PC-3 (cell line): ENCODE data around the gene SLC25A26. TPM values are rescaled to one million over a fixed set of nuclear protein-coding genes. Genes with fewer than 3 reads are reported as not detected.

Experiments
- ATAC-seq: fragments of 200-7000 bp; cut with Tn5 transposase; 2 replicates; pipeline ENCODE4 v1.9.1; 2020; ENCODE audit warnings: mild to moderate bottlenecking, moderate library complexity
- BruUV-seq: library from RNA; stranded (reverse); fragments of 400-500 nt; replicated peaks from 2 replicates; lab custom pipeline; 2021; lab: Mats Ljungman, UMichigan
- CTCF ChIA-PET: fragments of 300-600 bp; sonication (Branson Sonifier 250); formaldehyde crosslinking; loops from one replicate; lab custom pipeline; 2022; ENCODE audit warnings: antibody characterized with exemption; lab: Charles Lee
- POLR2A ChIA-PET: fragments of 300-600 bp; sonication (Branson Sonifier 250); formaldehyde crosslinking; loops from one replicate; lab custom pipeline; 2022; ENCODE audit warnings: antibody characterized with exemption; ENCODE audit not compliant: unreplicated experiment; lab: Charles Lee
- DNase-seq: peaks from one replicate; pipeline ENCODE4 v3.0.0-alpha.2; 2015
- H2AFZ ChIP-seq: fragments of 300-600 bp; sonication (generic); 2 replicates; pipeline ENCODE4 v1.6.0; 2016; ENCODE audit warnings: antibody characterized with exemption, low read length
- H3F3A ChIP-seq: fragments of 300-600 bp; sonication (generic); one replicate; pipeline ENCODE4 v1.6.0; 2017; ENCODE audit warnings: antibody characterized with exemption, low read length, control low read depth, mild to moderate bottlenecking; ENCODE audit not compliant: unreplicated experiment
- H3K27ac ChIP-seq: fragments of 300-600 bp; sonication (generic); 2 replicates; pipeline ENCODE4 v1.5.1; 2016; ENCODE audit warnings: mild to moderate bottlenecking, low read length
- H3K27me3 ChIP-seq: fragments of 300-600 bp; sonication (generic); 2 replicates; pipeline ENCODE4 v1.6.1; 2016; ENCODE audit warnings: low read length, mixed read lengths
- H3K36me3 ChIP-seq: fragments of 300-600 bp; sonication (generic); 2 replicates; pipeline ENCODE4 v1.6.1; 2016; ENCODE audit warnings: low read depth, mixed run types, low read length, mixed read lengths
- H3K4me1 ChIP-seq: fragments of 300-600 bp; sonication (generic); 2 replicates; pipeline ENCODE4 v1.5.1; 2016; ENCODE audit warnings: low read length; ENCODE audit not compliant: insufficient read depth
- H3K4me2 ChIP-seq: fragments of 300-600 bp; sonication (generic); 2 replicates; pipeline ENCODE4 v1.6.0; 2016; ENCODE audit warnings: low read length
- H3K4me3 ChIP-seq: fragments of 300-600 bp; sonication (generic); 2 replicates; pipeline ENCODE4 v1.5.1; 2016; ENCODE audit warnings: mild to moderate bottlenecking, low read length, mixed read lengths
- H3K79me2 ChIP-seq: fragments of 300-600 bp; sonication (generic); 2 replicates; pipeline ENCODE4 v1.6.1; 2017; ENCODE audit warnings: low read length, mixed read lengths
- H3K9ac ChIP-seq: fragments of 300-600 bp; sonication (generic); 2 replicates; pipeline ENCODE4 v1.6.0; 2016; ENCODE audit warnings: mild to moderate bottlenecking, low read length
- H3K9me2 ChIP-seq: fragments of 300-600 bp; sonication (generic); replicated peaks from 2 replicates; pipeline ENCODE4 v1.6.1; 2016; ENCODE audit warnings: mixed run types, low read length, mixed read lengths
- H3K9me3 ChIP-seq: fragments of 300-600 bp; sonication (generic); 2 replicates; pipeline ENCODE4 v1.6.1; 2016; ENCODE audit warnings: low read length, mixed read lengths
- H4K20me1 ChIP-seq: fragments of 300-600 bp; sonication (generic); 2 replicates; pipeline ENCODE4 v1.6.1; 2016; ENCODE audit warnings: low read length, mixed read lengths
- CTCF ChIP-seq: fragments of 300-600 bp; sonication (generic); conservative IDR thresholded peaks from 2 replicates; pipeline ENCODE4 v1.5.1; 2017; ENCODE audit warnings: antibody characterized with exemption, low read depth, mild to moderate bottlenecking, low read length
- EZH2 ChIP-seq: fragments of 300-600 bp; sonication (generic); IDR thresholded peaks from one replicate; pipeline ENCODE4 v1.6.1; 2017; ENCODE audit warnings: antibody characterized with exemption, mild to moderate bottlenecking, low read length; ENCODE audit not compliant: unreplicated experiment
- EZH2phosphoT487 ChIP-seq: fragments of 300-600 bp; sonication (generic); IDR thresholded peaks from 2 replicates; pipeline ENCODE4 v1.6.1; 2018; ENCODE audit warnings: mild to moderate bottlenecking, antibody characterized with exemption, low read length, borderline replicate concordance
- intact Hi-C: fragments of 100-400 bp; cut with micrococcal nuclease; formaldehyde crosslinking; loops from 2 replicates; pipeline ENCODE4 v1.9.0; 2023
- total RNA-seq: library from RNA; depleted of rRNA; stranded (reverse); fragments of >200 nt; gene quantifications from 2 replicates; pipeline ENCODE4 v1.2.3, GENCODE V29; 2014

SLC25A26 gene
- total RNA-seq, 1 experiment from 2014 or later, result 7.9 TPM

GRCh38 chr3:66256806-66257205, 36.0 kb downstream of the SLC25A26 start:
- H3K4me1 ChIP-seq, result no peaks in the 10 kb centered on the region
- no peak overlapping the region for H2AFZ ChIP-seq
- no TSS peak for BruUV-seq
- intact Hi-C loops, result no loop called here
- no peaks in the 10 kb centered on the region for H3K36me3 ChIP-seq
- H3K9me3 ChIP-seq, result no peaks in the 10 kb centered on the region
- ChIA-PET POLR2A (no interaction called here), CTCF (no interaction called here)
- no peaks in the 10 kb centered on the region for H3K27me3 ChIP-seq
- H3K79me2 ChIP-seq, result no peaks in the 10 kb centered on the region
- no peak overlapping the region for H3K4me2 ChIP-seq
- no peaks in the 10 kb centered on the region for H3K9me2 ChIP-seq
- H4K20me1 ChIP-seq, result no peaks in the 10 kb centered on the region
- ATAC-seq (no peak), DNase-seq (no peak)
- TF ChIP-seq EZH2 (no peak), EZH2phosphoT487 (no peak), CTCF (no peak)
- no peaks in the 10 kb centered on the region for H3F3A ChIP-seq
- H3K4me3 ChIP-seq, result no peak overlapping the region
- no peak overlapping the region for H3K9ac ChIP-seq
- H3K27ac ChIP-seq, result no peak overlapping the region

GRCh38 chr3:66259566-66260255, 38.9 kb downstream of the SLC25A26 start:
- CTCF ChIA-PET, result no interaction called here
- no TSS peak for BruUV-seq
- Histone ChIP-seq H3K9ac (no peak overlapping the region), H3K4me2 (no peak overlapping the region), H2AFZ (no peak overlapping the region), H3K27ac (no peak overlapping the region), H4K20me1 (no peaks in the 10 kb centered on the region), H3K9me3 (no peaks in the 10 kb centered on the region), H3K4me1 (no peaks in the 10 kb centered on the region), H3F3A (no peaks in the 10 kb centered on the region), H3K4me3 (no peak overlapping the region), H3K36me3 (no peaks in the 10 kb centered on the region), H3K9me2 (no peaks in the 10 kb centered on the region), H3K27me3 (no peaks in the 10 kb centered on the region), H3K79me2 (no peaks in the 10 kb centered on the region)
- TF ChIP-seq EZH2phosphoT487, result no peak
- TF ChIP-seq CTCF, result no peak
- no peak for TF ChIP-seq EZH2
- no peak for DNase-seq
- intact Hi-C loops, result no loop called here
- no peak for ATAC-seq
- POLR2A ChIA-PET, result no interaction called here

- intact Hi-C loops, result no loop called here
- no peak for TF ChIP-seq EZH2phosphoT487
- TF ChIP-seq CTCF, result no peak
- no peak for TF ChIP-seq EZH2
- BruUV-seq, result no TSS peak
Measured at GRCh38 chr3:66260431-66260830, 39.6 kb downstream of the SLC25A26 start.

More at GRCh38 chr3:66260431-66260830, 39.6 kb downstream of the SLC25A26 start:
- H3K9me2 ChIP-seq, result no peaks in the 10 kb centered on the region
- H2AFZ ChIP-seq, result no peak overlapping the region
- H3K79me2 ChIP-seq, result no peaks in the 10 kb centered on the region
- H3K9me3 ChIP-seq, result no peaks in the 10 kb centered on the region
- no peaks in the 10 kb centered on the region for H3K27me3 ChIP-seq
- no peak overlapping the region for H3K4me2 ChIP-seq
- no peaks in the 10 kb centered on the region for H4K20me1 ChIP-seq
- ChIA-PET POLR2A (no interaction called here), CTCF (no interaction called here)
- H3K4me1 ChIP-seq, result no peaks in the 10 kb centered on the region
- no peak overlapping the region for H3K27ac ChIP-seq
- no peak for DNase-seq
- ATAC-seq, result no peak
- H3K4me3 ChIP-seq, result no peak overlapping the region
- no peak overlapping the region for H3K9ac ChIP-seq
- no peaks in the 10 kb centered on the region for H3K36me3 ChIP-seq
- H3F3A ChIP-seq, result no peaks in the 10 kb centered on the region
